ENCODE measurements around the gene C1R. TPM values are rescaled to one million over a fixed set of nuclear protein-coding genes. Genes with fewer than 3 reads are reported as not detected.
A peak's percentile ranks its signal among the peaks of the same experiment; 100 is the strongest.

The C1R gene
- total and polyA plus RNA-seq, 10 donors: 91.8 to 421 (median 282) TPM

- no peak for TF ChIP-seq POLR2AphosphoS5 (IDR thresholded peaks at IDR 0.05)
- no peak for TF ChIP-seq POLR2A (IDR thresholded peaks at IDR 0.05)
- TF ChIP-seq, protein P1, sequence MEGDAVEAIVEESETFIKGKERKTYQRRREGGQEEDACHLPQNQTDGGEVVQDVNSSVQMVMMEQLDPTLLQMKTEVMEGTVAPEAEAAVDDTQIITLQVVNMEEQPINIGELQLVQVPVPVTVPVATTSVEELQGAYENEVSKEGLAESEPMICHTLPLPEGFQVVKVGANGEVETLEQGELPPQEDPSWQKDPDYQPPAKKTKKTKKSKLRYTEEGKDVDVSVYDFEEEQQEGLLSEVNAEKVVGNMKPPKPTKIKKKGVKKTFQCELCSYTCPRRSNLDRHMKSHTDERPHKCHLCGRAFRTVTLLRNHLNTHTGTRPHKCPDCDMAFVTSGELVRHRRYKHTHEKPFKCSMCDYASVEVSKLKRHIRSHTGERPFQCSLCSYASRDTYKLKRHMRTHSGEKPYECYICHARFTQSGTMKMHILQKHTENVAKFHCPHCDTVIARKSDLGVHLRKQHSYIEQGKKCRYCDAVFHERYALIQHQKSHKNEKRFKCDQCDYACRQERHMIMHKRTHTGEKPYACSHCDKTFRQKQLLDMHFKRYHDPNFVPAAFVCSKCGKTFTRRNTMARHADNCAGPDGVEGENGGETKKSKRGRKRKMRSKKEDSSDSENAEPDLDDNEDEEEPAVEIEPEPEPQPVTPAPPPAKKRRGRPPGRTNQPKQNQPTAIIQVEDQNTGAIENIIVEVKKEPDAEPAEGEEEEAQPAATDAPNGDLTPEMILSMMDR (IDR thresholded peaks at IDR 0.05 in 8 of 11, conservative IDR thresholded peaks at IDR 0.05 in 3 of 11): no peak
- 0 to 11% (median 8%) methylated on average over 1 of the region's 1 CpG for WGBS, 5 donors
- no peaks in the 10 kb centered on the region for H3K4me1 ChIP-seq
- no peaks in the 10 kb centered on the region for H3K27me3 ChIP-seq (replicated peaks in 1 of 7)
- no peak for DNase-seq
- no peaks in the 10 kb centered on the region for H3K9me3 ChIP-seq
- H3K36me3 ChIP-seq: peaks cover 0 to 18% (median 0%) of the 10 kb centered on the region in 6 donors
- intact Hi-C loops (cut with DNase I; ENCODE audit: low total_unique reads): no loop called here
- H3K27ac ChIP-seq: no peak overlapping the region
- H3K4me3 ChIP-seq: no peak overlapping the region
These were observed 18.3 kb downstream of the C1R start for GRCh38 chr12:7073946-7074345.

GRCh38 chr12:7072554-7072953 lies 19.7 kb downstream of the C1R start:
- no peak for TF ChIP-seq POLR2A (IDR thresholded peaks at IDR 0.05)
- no peaks in the 10 kb centered on the region for H3K27me3 ChIP-seq (replicated peaks in 1 of 7)
- no peak for DNase-seq
- no peaks in the 10 kb centered on the region for H3K9me3 ChIP-seq
- no peak overlapping the region for H3K4me3 ChIP-seq
- H3K4me1 ChIP-seq: no peaks in the 10 kb centered on the region
- 82 to 92% (median 89%) methylated on average over 6 of the region's 6 CpGs for WGBS, 5 donors
- H3K36me3 ChIP-seq: peaks cover 0 to 24% (median 0%) of the 10 kb centered on the region in 6 donors
- intact Hi-C loops (cut with DNase I; ENCODE audit: low total_unique reads): no loop called here
- H3K27ac ChIP-seq: no peak overlapping the region

GRCh38 chr12:7072035-7072434 lies 20.2 kb downstream of the C1R start:
- no peak for TF ChIP-seq POLR2A (IDR thresholded peaks at IDR 0.05)
- TF ChIP-seq, protein P1 (IDR thresholded peaks at IDR 0.05 in 8 of 11, conservative IDR thresholded peaks at IDR 0.05 in 3 of 11): no peak
- no peak for TF ChIP-seq POLR2AphosphoS5 (IDR thresholded peaks at IDR 0.05)
- H3K36me3 ChIP-seq: peaks cover 0 to 29% (median 0%) of the 10 kb centered on the region in 6 donors
- no peaks in the 10 kb centered on the region for H3K27me3 ChIP-seq (replicated peaks in 1 of 7)
- no peak overlapping the region for H3K4me3 ChIP-seq
- 88 to 93% (median 90%) methylated on average over 6 of the region's 6 CpGs for WGBS, 5 donors
- H3K27ac ChIP-seq: no peak overlapping the region
- intact Hi-C loops (cut with DNase I; ENCODE audit: low total_unique reads): no loop called here
- no peak for DNase-seq
- no peaks in the 10 kb centered on the region for H3K9me3 ChIP-seq
- H3K4me1 ChIP-seq: peaks cover 0 to 4% (median 0%) of the 10 kb centered on the region in 6 donors

DNA sequence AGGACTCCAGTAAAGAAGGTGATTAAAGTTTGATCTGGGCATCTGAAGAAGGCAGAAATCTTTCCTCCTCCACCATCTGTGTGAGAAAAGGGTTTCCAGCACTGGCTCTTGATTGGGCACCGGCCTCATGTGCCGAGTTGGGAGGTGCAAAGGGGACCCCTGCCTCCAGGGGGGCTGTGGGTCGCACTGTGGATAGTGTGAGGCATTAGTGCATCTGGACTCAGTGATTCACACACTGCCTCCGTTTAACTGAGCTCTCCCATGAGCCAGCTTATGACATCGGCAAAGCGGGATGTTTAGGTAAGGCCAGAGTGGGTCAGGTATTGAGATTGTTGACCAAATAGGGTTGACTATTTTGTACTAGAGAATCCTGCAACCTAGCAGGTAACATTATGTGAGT lies 22.9 kb downstream of the C1R start:
- WGBS, 5 donors: 81 to 89% (median 87%) methylated on average over 6 of the region's 6 CpGs
- intact Hi-C loops (cut with DNase I; ENCODE audit: low total_unique reads): no loop called here
- TF ChIP-seq, protein P1 (IDR thresholded peaks at IDR 0.05 in 8 of 11, conservative IDR thresholded peaks at IDR 0.05 in 3 of 11): no peak
- TF ChIP-seq POLR2A (IDR thresholded peaks at IDR 0.05) (no peak), POLR2AphosphoS5 (IDR thresholded peaks at IDR 0.05) (no peak)
- Histone ChIP-seq H3K4me3 (no peak overlapping the region), H3K36me3 (peaks cover 0 to 53% (median 0%) of the 10 kb centered on the region in 6 donors), H3K27me3 (replicated peaks in 1 of 7) (no peaks in the 10 kb centered on the region), H3K4me1 (peaks cover 0 to 8% (median 0%) of the 10 kb centered on the region in 6 donors), H3K9me3 (no peaks in the 10 kb centered on the region), H3K27ac (no peak overlapping the region)
- no peak for DNase-seq

DNA sequence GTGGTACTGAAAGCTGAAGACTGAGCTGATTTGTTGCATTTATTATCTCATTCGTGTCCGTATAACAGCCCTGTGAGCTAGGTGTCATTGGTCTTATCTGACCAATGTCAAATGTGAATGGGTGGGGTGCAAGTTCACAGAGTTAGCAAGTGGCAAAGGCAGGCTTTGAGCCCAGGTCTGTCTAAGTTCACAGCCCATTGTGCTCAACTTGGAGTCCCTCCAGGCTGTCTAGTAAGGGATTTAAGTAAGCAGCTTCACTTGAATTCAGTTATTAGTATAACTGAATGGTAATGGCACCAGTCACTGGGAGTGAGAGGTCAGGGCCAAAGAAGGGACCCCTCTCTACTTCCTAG lies 23.3 kb downstream of the C1R start:
- H3K4me3 ChIP-seq: no peak overlapping the region
- H3K27ac ChIP-seq: peak overlapping the region in 1 of 8 donors; percentile 1
- TF ChIP-seq, protein P1 (IDR thresholded peaks at IDR 0.05 in 8 of 11, conservative IDR thresholded peaks at IDR 0.05 in 3 of 11): no peak
- no peak for TF ChIP-seq POLR2A (IDR thresholded peaks at IDR 0.05)
- no peak for TF ChIP-seq POLR2AphosphoS5 (IDR thresholded peaks at IDR 0.05)
- peaks cover 0 to 9% (median 0%) of the 10 kb centered on the region in 6 donors for H3K4me1 ChIP-seq
- no peak for DNase-seq
- WGBS, 5 donors: 56 to 78% (median 63%) methylated on average over 2 of the region's 2 CpGs
- H3K36me3 ChIP-seq: peaks cover 0 to 53% (median 0%) of the 10 kb centered on the region in 6 donors
- intact Hi-C loops (cut with DNase I; ENCODE audit: low total_unique reads): no loop called here
- no peaks in the 10 kb centered on the region for H3K27me3 ChIP-seq (replicated peaks in 1 of 7)
- H3K9me3 ChIP-seq: no peaks in the 10 kb centered on the region
